Measurements from ENCODE around the gene RAB31. TPM values are rescaled to one million over a fixed set of nuclear protein-coding genes. Genes with fewer than 3 reads are reported as not detected.

The RAB31 gene
- polyA plus RNA-seq, 1 experiment, result 37.2 TPM

DNA sequence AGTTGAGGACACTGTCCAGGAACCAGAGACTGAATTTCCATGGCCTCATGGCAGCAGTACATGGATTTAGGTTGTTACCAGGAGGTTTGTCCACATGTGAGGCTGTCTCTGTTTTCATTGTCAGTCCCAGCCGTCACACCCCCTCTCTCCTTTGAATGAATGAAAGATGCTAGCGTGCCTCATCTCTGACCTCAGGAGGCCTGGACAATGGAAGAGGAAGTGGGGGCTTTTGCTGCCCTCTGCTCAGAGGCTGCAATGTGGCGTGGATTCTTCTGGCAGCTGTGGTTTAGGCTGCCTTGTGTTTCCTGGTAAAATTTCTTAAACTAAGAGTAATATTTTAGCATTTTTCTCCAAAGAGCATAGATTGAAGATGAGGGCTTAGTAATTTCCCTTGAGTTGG is 47.5 kb downstream of the RAB31 start:
- no peaks in the 10 kb centered on the region; the same call in 1 of the 2 replicates for H3K36me3 ChIP-seq (ENCODE audit: control insufficient read depth, insufficient read depth, low read length)
- CTCF ChIA-PET, result interaction anchor here (0.6 kb wide), 2 partner anchors 98 to 195 kb away, joined by 3 read pairs; no protein-coding TSS in a partner anchor
- H3K27me3 ChIP-seq (ENCODE audit: control insufficient read depth, insufficient read depth, low read length), result no peaks in the 10 kb centered on the region
- no peak for DNase-seq (ENCODE audit: low read depth)
- no peak overlapping the region for H3K4me3 ChIP-seq (ENCODE audit: low read depth, low read length)
- POLR2A ChIA-PET, result no interaction called here
- TF ChIP-seq, protein P1, sequence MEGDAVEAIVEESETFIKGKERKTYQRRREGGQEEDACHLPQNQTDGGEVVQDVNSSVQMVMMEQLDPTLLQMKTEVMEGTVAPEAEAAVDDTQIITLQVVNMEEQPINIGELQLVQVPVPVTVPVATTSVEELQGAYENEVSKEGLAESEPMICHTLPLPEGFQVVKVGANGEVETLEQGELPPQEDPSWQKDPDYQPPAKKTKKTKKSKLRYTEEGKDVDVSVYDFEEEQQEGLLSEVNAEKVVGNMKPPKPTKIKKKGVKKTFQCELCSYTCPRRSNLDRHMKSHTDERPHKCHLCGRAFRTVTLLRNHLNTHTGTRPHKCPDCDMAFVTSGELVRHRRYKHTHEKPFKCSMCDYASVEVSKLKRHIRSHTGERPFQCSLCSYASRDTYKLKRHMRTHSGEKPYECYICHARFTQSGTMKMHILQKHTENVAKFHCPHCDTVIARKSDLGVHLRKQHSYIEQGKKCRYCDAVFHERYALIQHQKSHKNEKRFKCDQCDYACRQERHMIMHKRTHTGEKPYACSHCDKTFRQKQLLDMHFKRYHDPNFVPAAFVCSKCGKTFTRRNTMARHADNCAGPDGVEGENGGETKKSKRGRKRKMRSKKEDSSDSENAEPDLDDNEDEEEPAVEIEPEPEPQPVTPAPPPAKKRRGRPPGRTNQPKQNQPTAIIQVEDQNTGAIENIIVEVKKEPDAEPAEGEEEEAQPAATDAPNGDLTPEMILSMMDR (IDR thresholded peaks at IDR 0.05; ENCODE audit: insufficient read depth, low read depth, low read length), result no peak

DNA sequence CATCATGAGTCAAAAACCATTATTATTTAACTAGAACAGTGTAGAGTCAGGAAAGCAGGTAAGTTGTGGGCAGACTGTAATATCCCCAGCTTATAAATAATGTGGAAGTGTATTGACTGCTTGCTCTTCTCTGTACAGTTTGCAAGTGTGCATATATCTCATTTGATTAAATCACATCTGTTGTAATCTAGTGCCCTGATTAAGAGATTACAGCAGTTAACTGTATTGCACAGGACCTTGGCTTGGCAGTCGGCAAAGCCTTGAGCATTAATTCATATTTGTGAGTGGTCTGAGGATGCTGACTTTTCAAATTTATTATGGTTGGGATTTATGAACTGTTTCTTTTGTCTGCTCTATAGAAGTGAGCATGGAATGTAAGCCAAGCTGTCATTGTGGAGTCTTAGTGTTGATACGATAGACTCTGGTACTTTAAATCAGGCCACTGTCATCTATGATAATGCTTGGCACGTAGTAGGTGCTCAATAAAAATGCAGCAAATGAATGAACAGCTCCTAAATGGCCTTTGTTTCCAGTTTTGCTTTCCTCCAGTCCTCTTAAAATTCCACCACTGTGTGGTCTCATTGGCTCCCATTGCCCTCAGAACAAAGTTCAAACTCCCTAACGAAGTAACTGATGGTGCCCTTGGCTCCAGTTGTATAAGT is 48.3 kb downstream of the RAB31 start:
- CTCF ChIA-PET, result interaction anchor here (0.6 kb wide), 1 partner anchor 194 kb away, joined by 3 read pairs; no protein-coding TSS in a partner anchor
- POLR2A ChIA-PET, result no interaction called here
- H3K27me3 ChIP-seq (ENCODE audit: control insufficient read depth, insufficient read depth, low read length), result no peaks in the 10 kb centered on the region

DNA sequence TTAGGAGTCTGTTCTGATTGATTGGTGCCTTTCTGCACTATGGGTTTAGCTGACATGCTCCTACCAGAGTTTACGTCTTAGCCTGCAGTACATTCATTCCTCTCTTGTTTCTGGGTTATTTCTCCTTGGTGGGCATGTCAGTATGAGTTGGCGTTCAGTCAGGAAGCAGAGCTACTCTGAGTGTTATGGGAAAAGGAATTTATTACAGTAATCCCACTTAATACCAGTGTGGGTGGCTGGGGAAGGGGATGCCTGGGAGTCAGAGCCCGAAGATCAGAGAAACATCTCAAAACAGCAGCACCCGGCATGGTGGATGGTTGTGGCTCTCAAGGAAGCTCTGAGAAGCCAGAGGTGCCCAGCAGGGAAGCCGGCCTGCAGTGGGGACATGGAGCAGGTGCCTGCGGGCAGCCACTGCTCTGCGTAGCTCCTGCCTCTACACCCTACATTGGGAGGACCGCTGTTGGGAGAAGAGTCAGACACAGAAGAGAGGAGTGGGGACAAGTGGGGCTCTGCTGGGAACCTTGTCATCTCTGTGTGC is 48.9 kb downstream of the RAB31 start:
- Histone ChIP-seq H3K4me3 (ENCODE audit: low read depth, low read length) (no peak overlapping the region), H3K27me3 (ENCODE audit: control insufficient read depth, insufficient read depth, low read length) (no peaks in the 10 kb centered on the region), H3K36me3 (ENCODE audit: control insufficient read depth, insufficient read depth, low read length) (no peaks in the 10 kb centered on the region; the same call in 1 of the 2 replicates)
- CTCF ChIA-PET, result no interaction called here
- no peak for DNase-seq (ENCODE audit: low read depth)
- TF ChIP-seq, protein P1 (IDR thresholded peaks at IDR 0.05; ENCODE audit: insufficient read depth, low read depth, low read length), result no peak
- POLR2A ChIA-PET, result no interaction called here

More for the DNA sequence above, 48.3 kb downstream of the RAB31 start:
- no peaks in the 10 kb centered on the region; the same call in 1 of the 2 replicates for H3K36me3 ChIP-seq (ENCODE audit: control insufficient read depth, insufficient read depth, low read length)
- no peak overlapping the region for H3K4me3 ChIP-seq (ENCODE audit: low read depth, low read length)
- no peak for DNase-seq (ENCODE audit: low read depth)
- TF ChIP-seq, protein P1 (IDR thresholded peaks at IDR 0.05; ENCODE audit: insufficient read depth, low read depth, low read length), result no peak

DNA sequence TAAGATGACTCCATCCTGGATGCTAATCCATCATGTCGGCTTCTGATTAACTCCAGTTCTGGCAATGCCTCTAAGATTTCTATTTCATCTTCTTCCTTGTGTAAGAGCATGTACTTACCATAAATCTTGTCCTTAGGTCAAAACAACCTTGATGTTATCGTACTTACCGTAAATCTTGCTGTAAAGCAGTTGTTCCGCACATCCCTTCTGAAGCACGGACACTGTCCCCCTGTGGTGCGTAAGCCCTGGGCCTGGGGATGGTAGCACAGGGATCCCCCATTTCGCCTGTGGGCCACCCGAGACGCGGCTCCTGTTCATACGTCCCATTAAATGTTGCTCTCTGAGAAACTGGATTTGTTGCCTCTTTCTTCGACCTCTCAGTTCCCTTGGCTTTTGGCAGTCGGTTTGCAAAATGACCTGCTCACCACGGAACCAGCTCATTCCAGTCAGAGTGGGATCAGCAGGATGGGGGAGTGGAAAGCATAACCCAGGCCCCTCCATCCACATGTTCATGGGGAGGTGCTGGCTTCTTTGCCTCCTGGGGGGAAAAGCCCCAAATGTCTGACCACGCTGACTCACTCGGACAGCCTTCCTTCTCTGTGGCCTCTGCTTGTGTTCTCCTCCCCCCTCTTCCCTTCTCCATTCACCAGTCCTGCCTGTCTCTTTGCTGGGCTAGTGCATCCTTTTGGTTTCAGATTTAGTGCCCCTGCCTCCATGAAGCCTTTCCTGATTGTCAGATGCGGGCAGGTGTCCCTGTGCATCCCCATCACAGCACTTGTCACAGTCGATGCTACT is 49.9 kb downstream of the RAB31 start:
- no peaks in the 10 kb centered on the region for H3K27me3 ChIP-seq (ENCODE audit: control insufficient read depth, insufficient read depth, low read length)
- ChIA-PET CTCF (no interaction called here), POLR2A (no interaction called here)
- H3K4me3 ChIP-seq (ENCODE audit: low read depth, low read length), result no peak overlapping the region
- no peak for DNase-seq (ENCODE audit: low read depth)
- no peaks in the 10 kb centered on the region; the same call in 1 of the 2 replicates for H3K36me3 ChIP-seq (ENCODE audit: control insufficient read depth, insufficient read depth, low read length)
- TF ChIP-seq, protein P1 (IDR thresholded peaks at IDR 0.05; ENCODE audit: insufficient read depth, low read depth, low read length), result no peak

DNA sequence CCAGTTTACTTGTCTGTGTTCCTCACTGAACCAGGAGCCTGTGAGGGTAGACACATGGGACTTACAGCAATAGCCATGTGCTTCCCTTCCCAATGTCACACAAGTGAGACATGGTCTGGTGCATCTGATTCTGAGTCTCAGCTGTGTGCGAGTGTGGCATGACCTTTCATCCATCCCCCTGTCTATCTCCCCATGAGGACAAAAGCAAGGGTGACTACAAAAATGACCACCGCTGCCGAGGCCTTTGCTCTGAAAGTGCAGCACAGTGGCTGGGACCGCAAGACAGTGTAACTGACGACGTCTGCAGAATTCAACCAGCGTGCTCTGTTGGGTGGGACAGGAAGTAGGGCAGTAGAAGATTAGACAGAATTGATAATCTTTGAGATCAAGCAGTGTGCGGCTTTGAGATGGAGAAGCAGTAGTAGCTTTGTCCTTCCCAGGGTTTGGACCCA is 50.5 kb downstream of the RAB31 start:
- no peaks in the 10 kb centered on the region; the same call in 1 of the 2 replicates for H3K36me3 ChIP-seq (ENCODE audit: control insufficient read depth, insufficient read depth, low read length)
- no peaks in the 10 kb centered on the region for H3K27me3 ChIP-seq (ENCODE audit: control insufficient read depth, insufficient read depth, low read length)
- ChIA-PET POLR2A (no interaction called here), CTCF (no interaction called here)
- TF ChIP-seq, protein P1 (IDR thresholded peaks at IDR 0.05; ENCODE audit: insufficient read depth, low read depth, low read length), result no peak
- DNase-seq (ENCODE audit: low read depth), result no peak
- no peak overlapping the region for H3K4me3 ChIP-seq (ENCODE audit: low read depth, low read length)
